ENCODE data around the gene JARID2.

GRCh38 chr6:15284743-15285142 is 38.9 kb downstream of the JARID2 start:
- TF ChIP-seq SMC3 (conservative IDR thresholded peaks at IDR 0.05; ENCODE audit: poor library complexity) (no peak), CTCF (IDR thresholded peaks at IDR 0.05; ENCODE audit: poor library complexity, severe bottlenecking) (no peak), REST (IDR thresholded peaks at IDR 0.05; ENCODE audit: borderline replicate concordance) (no peak), EZH2 (IDR thresholded peaks at IDR 0.05; ENCODE audit: borderline replicate concordance, insufficient read depth, low read length, poor library complexity, severe bottlenecking) (no peak), POLR2AphosphoS5 (IDR thresholded peaks at IDR 0.05) (no peak), EP300 (conservative IDR thresholded peaks at IDR 0.05; ENCODE audit: poor library complexity, severe bottlenecking) (no peak)
